Ovary (tissue), 3 donors: ENCODE results near the gene PHEX.

ENCODE experiments used
- CTCF ChIP-seq, 3 donors: fragments of 450-650 bp in 2 of 3; fragments of 200-600 bp in 1 of 3; IDR thresholded peaks; one replicate each; pipeline versions ENCODE4 v1.5.1 to v1.8.0; 2016 to 2022; ENCODE audit warnings: antibody characterized with exemption in 3 of 3, mild to moderate bottlenecking in 1 of 3
- POLR2A ChIP-seq: fragments of 450-650 bp; IDR thresholded peaks from one replicate; pipeline ENCODE4 v1.6.1; 2017; ENCODE audit warnings: antibody characterized with exemption, mild to moderate bottlenecking, moderate library complexity
- donor health status: DM: no; HTN: no; CAD: no.

GRCh38 chrX:22147942-22148341, 115.8 kb downstream of the PHEX start:
- TF ChIP-seq CTCF (IDR thresholded peaks at IDR 0.05), result no peak
- TF ChIP-seq POLR2A, result no peak
